Right kidney (tissue), 1 donor: ENCODE results near the gene YKT6.

Experiments used
- DNase-seq: peaks from one replicate; pipeline ENCODE4 v3.0.0-alpha.2; 2016

Gene YKT6

DNA sequence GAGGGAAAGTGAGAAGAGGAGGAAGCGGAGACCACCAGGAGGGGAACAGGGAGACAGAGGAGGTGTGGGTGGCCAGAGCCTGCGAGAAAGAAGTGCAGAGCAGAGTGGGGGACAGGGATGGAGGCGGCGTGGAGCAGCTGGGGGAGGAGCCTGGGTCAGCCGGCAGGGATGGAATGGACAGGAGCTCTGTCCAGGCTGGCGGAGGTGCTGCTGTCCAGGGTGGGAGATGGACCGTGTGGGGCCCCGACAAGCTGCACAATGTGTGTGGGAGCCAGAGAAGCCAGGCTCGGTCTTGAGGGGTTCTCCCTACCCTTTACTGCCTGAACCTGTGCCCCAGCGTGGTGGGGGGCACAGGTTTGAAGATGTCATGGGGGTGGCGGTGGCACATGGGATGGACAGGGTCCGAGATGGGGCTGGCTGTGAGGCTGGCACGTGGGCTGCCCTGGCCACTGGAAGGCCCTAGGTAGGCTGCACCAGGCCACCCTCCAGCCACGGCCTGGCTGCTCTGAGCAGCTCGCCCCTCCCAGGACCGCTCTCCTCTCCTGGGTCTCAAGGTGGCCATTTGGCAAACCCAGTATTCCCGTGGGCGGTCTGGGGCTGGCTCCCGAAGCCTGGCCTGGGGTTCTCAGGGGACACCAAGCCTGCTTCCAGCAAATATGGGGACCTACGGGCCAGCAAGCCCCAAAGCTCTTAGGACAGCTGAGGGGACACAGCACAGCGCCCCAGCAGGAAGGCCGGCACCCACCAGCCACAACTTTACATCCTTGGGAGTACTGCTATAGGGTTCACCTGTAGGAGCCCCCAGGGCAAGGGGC lies 32.3 kb downstream of the YKT6 start:
- DNase-seq = no peak

- DNase-seq = no peak
Measured at GRCh38 chr7:44235066-44235465, 34.3 kb downstream of the YKT6 start.

- no peak for DNase-seq
Measured at GRCh38 chr7:44235582-44236332, 35.0 kb downstream of the YKT6 start.

DNA sequence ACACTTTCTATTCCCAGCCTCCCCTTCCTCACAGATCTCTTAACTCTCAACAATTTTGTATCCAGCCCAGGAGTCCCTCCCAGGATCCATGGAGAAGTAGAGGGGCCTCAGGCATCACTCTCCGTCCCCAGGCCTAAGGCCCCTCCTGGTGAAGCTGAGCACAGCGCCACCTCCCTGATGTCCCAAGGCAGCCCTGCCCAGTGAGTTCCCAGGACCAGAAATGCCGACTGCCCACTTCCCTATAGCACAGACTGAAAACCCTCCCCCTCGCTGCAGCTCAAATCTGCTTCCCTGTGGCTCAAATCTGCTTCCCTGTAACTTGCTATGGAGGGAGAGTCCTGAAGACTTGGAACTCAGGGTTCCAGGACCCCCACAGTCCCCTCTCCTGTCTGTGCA lies 35.6 kb downstream of the YKT6 start:
- no peak for DNase-seq

- no peak for DNase-seq
Measured at GRCh38 chr7:44237696-44238095, 36.9 kb downstream of the YKT6 start.

DNA sequence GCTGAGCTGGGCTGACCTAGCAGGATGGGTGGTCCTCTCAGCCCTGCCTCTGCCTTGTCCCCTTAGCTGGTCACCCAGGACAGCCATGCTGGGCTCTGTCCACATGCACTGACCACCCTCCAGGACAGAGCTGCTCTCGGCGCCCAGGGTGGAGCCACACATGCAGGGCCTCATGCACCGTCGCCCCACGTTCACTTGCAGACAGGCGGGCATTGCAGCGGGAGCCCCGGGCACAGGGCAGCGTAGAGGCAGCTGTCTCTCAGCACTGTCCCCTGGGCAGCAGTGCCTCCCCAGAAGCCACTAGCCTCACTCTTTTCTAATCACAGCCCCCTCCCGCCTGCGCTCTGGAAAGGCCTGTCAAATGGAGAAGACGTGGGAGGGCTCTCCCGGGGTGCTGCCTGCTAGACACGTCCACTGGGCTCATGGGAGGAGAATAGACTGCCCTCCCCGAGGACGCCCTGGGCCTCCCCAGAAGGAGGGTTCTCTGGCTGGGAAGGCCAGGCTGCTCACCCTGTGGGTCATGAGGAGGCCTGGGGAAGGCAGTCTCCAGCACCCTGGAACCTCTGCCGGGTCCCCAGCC lies 37.4 kb downstream of the YKT6 start:
- DNase-seq = no peak

GRCh38 chr7:44239361-44239760 lies 38.6 kb downstream of the YKT6 start:
- DNase-seq = no peak

GRCh38 chr7:44240376-44240775 lies 39.6 kb downstream of the YKT6 start:
- DNase-seq = no peak

- peak; percentile 58 for DNase-seq
Measured at GRCh38 chr7:44240983-44241510, 40.3 kb downstream of the YKT6 start.

- DNase-seq = no peak
Measured at GRCh38 chr7:44242091-44242490, 41.3 kb downstream of the YKT6 start.

GRCh38 chr7:44244282-44244681 lies 43.5 kb downstream of the YKT6 start:
- DNase-seq = no peak

GRCh38 chr7:44246396-44247113 lies 45.8 kb downstream of the YKT6 start:
- DNase-seq = no peak

DNA sequence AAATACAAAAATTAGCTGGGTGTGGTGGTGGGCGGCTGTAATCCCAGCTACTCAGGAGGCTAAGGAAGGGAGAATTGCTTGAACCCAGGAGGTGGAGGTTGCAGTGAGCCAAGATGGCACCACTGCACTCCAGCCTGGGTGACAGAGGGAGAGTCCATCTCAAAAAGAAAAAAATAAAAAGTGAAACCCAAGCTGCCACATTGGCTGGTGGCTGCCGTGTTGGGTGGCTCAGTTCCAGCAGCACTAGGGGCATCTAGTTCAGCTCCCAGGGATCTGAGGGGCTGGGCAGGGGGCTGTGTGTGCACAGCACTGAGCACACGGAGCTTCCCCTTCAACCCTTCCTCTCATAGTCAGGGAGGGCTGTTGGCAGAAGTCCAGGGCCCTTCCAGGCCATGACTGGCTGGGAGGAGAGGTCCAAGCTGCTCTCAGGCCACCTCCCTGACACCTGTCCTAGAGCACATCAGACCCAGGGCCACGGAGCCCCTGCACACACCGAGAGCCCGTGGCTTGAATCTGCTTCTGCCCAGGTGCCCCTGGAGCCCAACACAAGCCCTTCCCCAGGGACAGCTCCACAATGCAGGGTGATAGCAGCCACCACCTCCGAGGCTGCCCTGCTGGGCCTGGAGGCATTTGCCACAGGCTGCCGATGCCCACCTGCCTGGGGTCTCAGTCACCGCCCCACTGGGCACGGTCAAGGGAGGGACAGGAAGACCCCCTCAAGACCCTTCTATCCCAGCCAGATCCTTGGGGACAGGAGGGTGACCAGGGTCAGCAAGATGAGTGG lies 47.3 kb downstream of the YKT6 start:
- no peak for DNase-seq

DNA sequence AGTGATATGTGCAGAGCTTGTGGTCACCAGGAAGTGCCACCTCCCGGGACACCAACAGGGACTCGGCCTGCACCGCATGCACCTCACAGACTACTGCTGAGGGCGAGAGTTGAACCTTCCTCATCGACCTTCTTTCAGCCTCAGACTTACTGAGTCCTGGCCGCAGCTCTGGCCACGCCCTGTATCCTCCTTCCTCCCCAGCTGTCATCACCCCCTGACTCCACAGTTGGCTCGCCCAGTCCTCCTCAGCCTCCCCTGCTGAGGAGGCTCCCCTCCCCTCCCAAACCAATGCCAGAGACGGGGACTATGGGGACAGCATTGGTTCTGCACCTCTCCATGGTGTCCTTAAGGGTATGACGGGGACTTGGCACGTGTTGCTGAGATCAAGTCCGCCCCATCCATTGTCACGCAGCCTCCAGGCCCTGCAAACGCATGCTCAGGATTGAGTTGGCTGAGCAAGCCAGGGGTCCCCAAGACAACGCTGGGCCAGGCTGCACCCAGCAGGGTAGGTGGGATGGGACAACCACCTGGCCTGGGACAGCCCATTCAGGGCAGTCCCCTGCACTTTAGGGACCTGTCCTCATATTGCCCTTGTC lies 49.0 kb downstream of the YKT6 start:
- DNase-seq = no peak

DNA sequence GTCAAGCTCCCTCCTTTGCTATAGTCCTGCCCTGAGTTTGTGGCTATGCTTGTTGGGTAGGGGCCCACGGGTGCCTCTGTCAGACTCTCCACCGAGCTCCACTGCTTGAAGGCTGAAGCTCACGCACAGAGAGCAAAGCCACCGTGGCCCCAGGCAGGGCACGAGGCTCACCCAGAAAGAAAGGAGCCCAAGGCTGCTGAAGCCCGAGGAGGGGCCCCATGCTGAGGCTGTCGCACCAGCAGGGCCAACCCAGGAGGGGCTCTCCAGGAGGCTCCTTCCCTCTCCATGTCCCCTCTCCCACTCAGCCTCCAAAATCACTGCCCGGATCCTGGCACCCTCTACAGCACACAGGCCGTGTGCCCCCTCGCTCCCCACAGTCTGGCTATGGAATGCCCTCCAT lies 50.5 kb downstream of the YKT6 start:
- DNase-seq = no peak

DNA sequence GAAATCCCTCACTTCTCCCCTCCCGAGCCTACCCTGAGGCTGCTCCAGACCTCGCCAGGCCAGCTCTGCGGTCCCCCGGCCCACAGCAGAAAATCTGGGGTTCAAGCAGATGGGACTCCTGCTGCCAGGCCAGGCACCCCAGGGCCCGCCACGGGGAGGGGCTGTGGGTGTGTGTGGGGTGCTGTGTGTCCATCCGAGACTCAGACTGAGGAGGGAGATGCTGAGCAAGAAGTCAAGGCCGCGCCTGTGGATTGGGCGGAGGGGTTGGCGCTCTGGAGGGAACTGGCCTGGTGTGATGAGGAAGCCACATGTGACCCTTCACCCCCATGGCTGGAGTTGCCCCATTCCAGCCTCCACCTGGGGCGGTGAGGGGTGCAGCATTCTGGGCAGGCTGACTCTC lies 51.1 kb downstream of the YKT6 start:
- no peak for DNase-seq

DNA sequence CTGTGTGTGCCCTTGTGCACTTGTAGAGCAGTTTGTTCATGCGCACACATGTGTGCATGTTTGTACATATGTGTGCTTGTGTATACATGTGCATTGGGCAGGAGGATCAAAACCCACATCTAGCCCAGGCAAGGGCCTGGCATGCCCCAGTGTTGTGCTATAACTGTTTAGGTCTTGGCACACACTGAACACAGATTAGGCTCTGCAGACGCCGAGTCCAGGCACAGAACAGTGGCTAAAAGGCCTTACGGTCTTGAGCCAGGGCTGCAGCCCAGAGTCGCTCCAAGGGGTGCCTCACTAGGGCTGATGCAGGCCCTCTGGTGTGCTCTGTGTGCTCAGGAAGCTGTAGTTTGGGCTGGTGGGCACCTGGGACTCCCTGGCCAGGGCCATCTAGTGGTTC lies 55.7 kb downstream of the YKT6 start:
- no peak for DNase-seq

GRCh38 chr7:44257213-44257612 lies 56.4 kb downstream of the YKT6 start:
- no peak for DNase-seq

GRCh38 chr7:44257618-44258422 lies 57.0 kb downstream of the YKT6 start:
- peak; percentile 56 for DNase-seq

DNA sequence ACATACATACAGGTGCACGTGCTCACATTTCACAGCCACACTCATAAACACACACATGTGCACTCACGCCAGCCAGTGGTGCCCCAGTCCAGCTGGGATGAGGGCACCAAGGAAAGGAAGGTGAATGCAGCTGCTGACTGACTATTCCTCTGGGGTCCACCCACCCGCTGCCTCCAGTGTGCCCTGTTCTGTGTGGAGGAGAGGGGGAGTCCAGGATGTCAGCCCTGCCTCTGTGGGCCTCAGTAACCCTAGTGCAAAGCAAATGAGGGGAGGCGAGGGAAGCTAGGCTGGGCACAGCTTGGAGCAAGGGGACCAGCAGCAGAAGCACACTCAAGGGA lies 57.6 kb downstream of the YKT6 start:
- DNase-seq = no peak
